Measurements from ENCODE around the gene INHBC.
"Not testable (repeated sequence)": the region's sequence is repeated elsewhere in the genome, so short reads cannot be mapped to it uniquely, and the experiment has no call there.

Gene INHBC

GRCh38 chr12:57487597-57488401 lies 53.2 kb downstream of the INHBC start, which contains the start of gene MARS1:
MARS1 (plus strand) TSS chr12:57488068; CDS start chr12:57488091, 23 bp downstream.
- DNase-seq, result peak; percentile 97

- DNase-seq, result no peak
Measured at GRCh38 chr12:57488402-57489156, 54.0 kb downstream of the INHBC start.

- DNase-seq, result no peak
Measured at GRCh38 chr12:57489157-57489641, 54.6 kb downstream of the INHBC start.

- no peak for DNase-seq
Measured at GRCh38 chr12:57490126-57490525, 55.5 kb downstream of the INHBC start.

GRCh38 chr12:57491393-57492280 lies 57.1 kb downstream of the INHBC start:
- DNase-seq, result peak; percentile 75 to 88

GRCh38 chr12:57495051-57495701 lies 60.6 kb downstream of the INHBC start:
- not testable (repeated sequence) for DNase-seq

- DNase-seq, result no peak
Measured at GRCh38 chr12:57496822-57497221, 62.2 kb downstream of the INHBC start.

- DNase-seq, result no peak
Measured at GRCh38 chr12:57497223-57498131, 62.9 kb downstream of the INHBC start.

GRCh38 chr12:57498132-57498502 lies 63.5 kb downstream of the INHBC start:
- DNase-seq, result no peak

GRCh38 chr12:57498571-57498970 lies 64.0 kb downstream of the INHBC start:
- no peak for DNase-seq

GRCh38 chr12:57500213-57500612 lies 65.6 kb downstream of the INHBC start:
- DNase-seq, result no peak

Data from Kasumi-1 (cell line).